Measurements from ENCODE around the gene IQSEC3.
"Not testable (repeated sequence)": the region's sequence is repeated elsewhere in the genome, so short reads cannot be mapped to it uniquely, and the experiment has no call there.

IQSEC3 gene

GRCh38 chr12:184811-185575, 118.4 kb downstream of the IQSEC3 start:
- DNase-seq: no peak

- no peak for DNase-seq
These were observed 119.0 kb downstream of the IQSEC3 start for GRCh38 chr12:185576-185955.

GRCh38 chr12:186006-186625, 119.5 kb downstream of the IQSEC3 start:
- no peak for DNase-seq

GRCh38 chr12:187986-188909, 121.7 kb downstream of the IQSEC3 start:
- not testable (repeated sequence) for DNase-seq

- no peak for DNase-seq
These were observed 122.5 kb downstream of the IQSEC3 start for GRCh38 chr12:188910-189621.

GRCh38 chr12:189622-189962, 123.0 kb downstream of the IQSEC3 start:
- no peak for DNase-seq

GRCh38 chr12:190881-191280, 124.3 kb downstream of the IQSEC3 start:
- DNase-seq: no peak

- DNase-seq: no peak
These were observed 125.0 kb downstream of the IQSEC3 start for GRCh38 chr12:191541-191940.

GRCh38 chr12:193261-193660, 126.7 kb downstream of the IQSEC3 start:
- no peak for DNase-seq

GRCh38 chr12:194276-194675, 127.7 kb downstream of the IQSEC3 start:
- DNase-seq: no peak

- no peak for DNase-seq
These were observed 128.6 kb downstream of the IQSEC3 start for GRCh38 chr12:195156-195555.

- DNase-seq: no peak
These were observed 129.4 kb downstream of the IQSEC3 start for GRCh38 chr12:195951-196350.

- DNase-seq: no peak
These were observed 129.9 kb downstream of the IQSEC3 start for GRCh38 chr12:196436-196835.

GRCh38 chr12:197347-197746, 130.8 kb downstream of the IQSEC3 start:
- no peak for DNase-seq

- DNase-seq: no peak
These were observed 131.5 kb downstream of the IQSEC3 start for GRCh38 chr12:197911-198695.

GRCh38 chr12:198705-199104, 132.1 kb downstream of the IQSEC3 start:
- DNase-seq: no peak

GRCh38 chr12:201361-201760, 134.8 kb downstream of the IQSEC3 start:
- no peak for DNase-seq

GRCh38 chr12:202081-202731, 135.6 kb downstream of the IQSEC3 start:
- no peak for DNase-seq

- no peak for DNase-seq
These were observed 136.5 kb downstream of the IQSEC3 start for GRCh38 chr12:203074-203461.

- no peak for DNase-seq
These were observed 137.1 kb downstream of the IQSEC3 start for GRCh38 chr12:203462-204260.

- DNase-seq: no peak
These were observed 137.7 kb downstream of the IQSEC3 start for GRCh38 chr12:204261-204678.

All from activated CD4-positive, alpha-beta T cell treated with anti-CD3 and anti-CD28 coated beads for 4 hours (primary cell).